CD14-positive monocyte (primary cell): ENCODE results near the gene FYB2. TPM values are rescaled to one million over a fixed set of nuclear protein-coding genes. Genes with fewer than 3 reads are reported as not detected.

Experiments used
- DNase-seq, 3 donors: peaks; one replicate each; pipeline ENCODE4 v3.0.0-alpha.2; 2011 to 2022
- H2AFZ ChIP-seq: 2 replicates; pipeline ENCODE4 v1.6.0; 2012; ENCODE audit warnings: mild to moderate bottlenecking, low read depth, low read length, inconsistent platforms; ENCODE audit not compliant: insufficient read depth, poor library complexity, severe bottlenecking
- H3K27ac ChIP-seq, 2 donors: 1 replicate in 1 of 2; 2 replicates in 1 of 2; pipeline ENCODE4 v1.5.1; 2012 to 2013; ENCODE audit warnings: low read length in 2 of 2, control low read depth in 1 of 2, inconsistent platforms in 1 of 2, low read depth in 1 of 2, mild to moderate bottlenecking in 1 of 2
- H3K27me3 ChIP-seq, 2 donors: one replicate each; pipeline versions ENCODE4 v1.6.0 to v1.6.1; 2011 to 2013; ENCODE audit warnings: low read length in 2 of 2; ENCODE audit not compliant: control insufficient read depth in 2 of 2, insufficient read depth in 2 of 2
- H3K36me3 ChIP-seq, 2 donors: replicated peaks in 1 of 2; 1 replicate in 1 of 2; 2 replicates in 1 of 2; pipeline versions ENCODE4 v1.5.1 to v1.6.1; 2012 to 2013; ENCODE audit warnings: low read length in 2 of 2, control low read depth in 1 of 2, inconsistent platforms in 1 of 2, mild to moderate bottlenecking in 1 of 2; ENCODE audit not compliant: insufficient read depth in 2 of 2, control insufficient read depth in 1 of 2
- H3K4me1 ChIP-seq, 2 donors: 1 replicate in 1 of 2; 2 replicates in 1 of 2; pipeline versions ENCODE4 v1.5.1 to v1.6.1; 2012 to 2013; ENCODE audit warnings: low read length in 2 of 2, control low read depth in 1 of 2, inconsistent platforms in 1 of 2, mild to moderate bottlenecking in 1 of 2, moderate library complexity in 1 of 2; ENCODE audit not compliant: insufficient read depth in 2 of 2, control insufficient read depth in 1 of 2
- H3K4me2 ChIP-seq: replicated peaks from 2 replicates; pipeline ENCODE3; 2012; ENCODE audit warnings: low read length, moderate library complexity, mild to moderate bottlenecking; ENCODE audit not compliant: poor library complexity, severe bottlenecking; ENCODE audit errors: extremely low read depth
- H3K4me3 ChIP-seq, 3 experiments: fragments of 200-600 bp in 1 of 3; sonication (generic) in 1 of 3; replicated peaks in 1 of 3; 1 replicate in 2 of 3; 2 replicates in 1 of 3; pipeline ENCODE4 v1.5.1; 2011 to 2013; ENCODE audit warnings: low read length in 3 of 3, mild to moderate bottlenecking in 3 of 3, control low read depth in 2 of 3, low read depth in 2 of 3, inconsistent platforms in 1 of 3, moderate library complexity in 1 of 3
- H3K79me2 ChIP-seq: 2 replicates; pipeline ENCODE4 v1.6.0; 2012; ENCODE audit warnings: mild to moderate bottlenecking, control low read depth, inconsistent platforms, low read length, moderate library complexity; ENCODE audit not compliant: insufficient read depth
- H3K9ac ChIP-seq: 2 replicates; pipeline ENCODE4 v1.6.0; 2017; ENCODE audit warnings: low read length, mild to moderate bottlenecking; ENCODE audit not compliant: insufficient read depth, poor library complexity, severe bottlenecking
- H3K9me3 ChIP-seq, 2 donors: replicated peaks in 1 of 2; 1 replicate in 1 of 2; 2 replicates in 1 of 2; pipeline versions ENCODE4 v1.5.1 to v1.6.1; 2012 to 2013; ENCODE audit warnings: low read length in 2 of 2, control low read depth in 1 of 2; ENCODE audit not compliant: control insufficient read depth in 1 of 2, insufficient read depth in 1 of 2
- H4K20me1 ChIP-seq: 2 replicates; pipeline ENCODE4 v1.6.0; 2012; ENCODE audit warnings: mild to moderate bottlenecking, low read length, control low read depth, moderate library complexity; ENCODE audit not compliant: insufficient read depth
- H3K27ac Mint-ChIP-seq, 7 donors: one replicate each; pipeline ENCODE4 v1.8.0; 2020; ENCODE audit warnings: mild to moderate bottlenecking in 7 of 7, mixed read lengths in 7 of 7, moderate library complexity in 6 of 7, inconsistent platforms in 2 of 7
- H3K27me3 Mint-ChIP-seq, 3 donors: one replicate each; pipeline ENCODE4 v1.8.0; 2021 to 2022; ENCODE audit warnings: low read depth in 3 of 3, mild to moderate bottlenecking in 3 of 3, mixed read lengths in 3 of 3, moderate library complexity in 3 of 3, inconsistent platforms in 1 of 3
- H3K36me3 Mint-ChIP-seq, 2 donors: one replicate each; pipeline ENCODE4 v1.8.0; 2020; ENCODE audit warnings: mixed read lengths in 2 of 2, inconsistent platforms in 1 of 2, mild to moderate bottlenecking in 1 of 2
- H3K4me1 Mint-ChIP-seq: one replicate; pipeline ENCODE4 v1.8.0; 2020; ENCODE audit warnings: mild to moderate bottlenecking, mixed read lengths
- H3K4me3 Mint-ChIP-seq, 2 donors: one replicate each; pipeline ENCODE4 v1.8.0; 2020; ENCODE audit warnings: mild to moderate bottlenecking in 2 of 2, mixed read lengths in 2 of 2, moderate library complexity in 1 of 2
- H3K9me3 Mint-ChIP-seq, 7 donors: one replicate each; pipeline ENCODE4 v1.8.0; 2020 to 2022; ENCODE audit warnings: mixed read lengths in 7 of 7, mild to moderate bottlenecking in 6 of 7, moderate library complexity in 6 of 7, inconsistent platforms in 2 of 7
- CTCF ChIP-seq: fragments of 200-600 bp; IDR thresholded peaks from one replicate; pipeline ENCODE4 v1.8.0; 2022; ENCODE audit warnings: antibody characterized with exemption, mild to moderate bottlenecking
- WGBS: methylation state at CpG from one replicate; pipeline ENCODE4 v1.1.5; 2013; ENCODE audit warnings: missing lambda C conversion rate; ENCODE audit not compliant: insufficient coverage; 5-methylcytosine and 5-hydroxymethylcytosine counted together
- intact Hi-C, 2 donors: fragments of 100-400 bp; cut with micrococcal nuclease; formaldehyde crosslinking; loops; one replicate each; pipeline versions ENCODE4 v1.15.0 to v1.15.1; 2023
- polyA plus RNA-seq, 3 donors: library from polyadenylated mRNA; depleted of rRNA in 1 of 3; unstranded in 2 of 3; stranded (reverse) in 1 of 3; fragments of 300-500 nt in 2 of 3; fragments of >200 nt in 1 of 3; fragmentation: Illumina TruSeq in 2 of 3; gene quantifications; 1 replicate in 2 of 3; 2 replicates in 1 of 3; pipeline ENCODE4 v1.2.3, GENCODE V29; 2012 to 2021

The FYB2 gene
- polyA plus RNA-seq, 3 donors, result not detected

GRCh38 chr1:56837244-56837939 is 18.2 kb upstream of the FYB2 start:
- no peak overlapping the region for H3K4me3 Mint-ChIP-seq
- Histone ChIP-seq H3K36me3 (no peaks in the 10 kb centered on the region), H3K27me3 (no peaks in the 10 kb centered on the region), H3K4me3 (no peak overlapping the region), H3K27ac (no peak overlapping the region), H3K79me2 (no peaks in the 10 kb centered on the region), H2AFZ (no peak overlapping the region), H4K20me1 (no peaks in the 10 kb centered on the region), H3K9ac (no peak overlapping the region), H3K9me3 (no peaks in the 10 kb centered on the region), H3K4me2 (no peak overlapping the region), H3K4me1 (no peaks in the 10 kb centered on the region)
- DNase-seq, result no peak
- 84% methylated on average over 7 of the region's 9 CpGs for WGBS
- peak overlapping the region in 1 of 7 donors; percentile 21 for H3K27ac Mint-ChIP-seq
- intact Hi-C loops, result no loop called here
- H3K36me3 Mint-ChIP-seq, result no peaks in the 10 kb centered on the region
- peaks cover 0 to 4% (median 3%) of the 10 kb centered on the region in 3 donors for H3K27me3 Mint-ChIP-seq
- peaks cover 0 to 15% (median 5%) of the 10 kb centered on the region in 7 donors for H3K9me3 Mint-ChIP-seq
- H3K4me1 Mint-ChIP-seq, result no peaks in the 10 kb centered on the region
- no peak for TF ChIP-seq CTCF

- H3K36me3 Mint-ChIP-seq, result no peaks in the 10 kb centered on the region
- DNase-seq, result no peak
- H3K79me2 ChIP-seq, result no peaks in the 10 kb centered on the region
- intact Hi-C loops, result no loop called here
- H3K27me3 Mint-ChIP-seq, result peaks cover 0 to 4% (median 3%) of the 10 kb centered on the region in 3 donors
- no peak overlapping the region for H3K9ac ChIP-seq
- peaks cover 0 to 13% (median 5%) of the 10 kb centered on the region in 7 donors for H3K9me3 Mint-ChIP-seq
- 96% methylated on average over 3 of the region's 4 CpGs for WGBS
- no peak overlapping the region for H3K27ac ChIP-seq
- H3K27ac Mint-ChIP-seq, result no peak overlapping the region
- H3K36me3 ChIP-seq, result no peaks in the 10 kb centered on the region
- no peaks in the 10 kb centered on the region for H3K4me1 ChIP-seq
- no peak for TF ChIP-seq CTCF
- no peaks in the 10 kb centered on the region for H3K9me3 ChIP-seq
- H3K4me3 ChIP-seq, result no peak overlapping the region
- no peaks in the 10 kb centered on the region for H4K20me1 ChIP-seq
- no peaks in the 10 kb centered on the region for H3K27me3 ChIP-seq
- no peak overlapping the region for H3K4me2 ChIP-seq
- H2AFZ ChIP-seq, result no peak overlapping the region
- H3K4me3 Mint-ChIP-seq, result no peak overlapping the region
- H3K4me1 Mint-ChIP-seq, result no peaks in the 10 kb centered on the region
Observed at GRCh38 chr1:56836359-56836758, 17.2 kb upstream of the FYB2 start.
